OCI-M2 (cell line): ENCODE data around the gene COPZ2.
"Not testable (repeated sequence)": the region's sequence is repeated elsewhere in the genome, so short reads cannot be mapped to it uniquely, and the experiment has no call there.

Experiments used
- DNase-seq: peaks from one replicate; lab custom pipeline; 2025; ENCODE audit not compliant: unreplicated experiment; lab: John Stamatoyannopoulos, UW

COPZ2 gene

DNA sequence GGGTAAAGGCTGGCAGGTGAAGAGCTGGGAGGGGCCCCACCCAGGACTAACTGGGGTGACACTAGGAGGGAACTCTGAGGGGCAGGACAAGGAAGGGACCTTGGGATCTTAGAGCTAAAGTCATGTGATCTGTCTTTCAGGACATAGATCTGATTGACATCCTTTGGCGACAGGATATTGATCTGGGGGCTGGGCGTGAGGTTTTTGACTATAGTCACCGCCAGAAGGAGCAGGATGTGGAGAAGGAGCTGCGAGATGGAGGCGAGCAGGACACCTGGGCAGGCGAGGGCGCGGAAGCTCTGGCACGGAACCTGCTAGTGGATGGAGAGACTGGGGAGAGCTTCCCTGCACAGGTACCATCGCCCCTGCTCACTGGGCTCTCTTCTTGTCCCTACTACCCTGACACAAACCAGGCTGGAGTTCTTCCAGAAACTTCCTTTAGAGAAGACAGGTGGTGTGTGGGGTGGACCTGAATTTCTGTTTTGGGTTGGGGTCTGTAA is 18.7 kb upstream of the COPZ2 start:
- no peak for DNase-seq

DNA sequence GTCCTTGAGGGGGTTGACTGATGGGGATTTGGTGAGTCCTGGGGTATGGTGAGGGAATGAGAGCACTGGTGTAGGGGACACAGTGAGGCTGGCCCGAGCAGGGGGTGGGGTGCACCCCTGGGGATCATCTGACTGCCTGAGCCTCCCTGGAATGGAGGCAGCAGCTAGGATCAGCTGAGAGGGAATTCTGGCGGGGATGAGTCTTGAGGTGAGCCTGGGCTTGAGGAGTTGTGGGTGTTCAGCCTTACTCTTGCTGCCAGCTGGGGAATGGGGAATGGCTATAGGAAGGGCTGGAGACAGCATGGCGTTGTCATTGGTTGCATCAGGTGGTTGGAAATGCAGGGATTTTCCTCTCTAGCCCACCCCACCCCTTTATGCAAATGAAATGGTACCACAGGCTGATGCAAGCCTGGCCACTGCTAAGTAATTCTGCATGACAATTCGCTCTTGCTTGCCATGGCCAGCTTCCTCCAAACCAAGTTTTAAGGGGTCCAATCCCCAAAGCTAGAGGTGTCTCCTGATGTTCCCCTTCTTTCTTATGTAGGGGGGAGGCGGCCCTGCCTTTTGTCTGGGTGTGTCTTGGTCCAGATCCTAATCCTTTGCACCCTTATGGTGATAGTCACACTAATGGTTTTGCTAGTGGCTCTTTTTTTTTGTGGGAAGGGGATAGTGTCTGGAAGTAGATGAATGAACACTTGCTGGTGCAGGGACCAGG is 18.1 kb upstream of the COPZ2 start:
- DNase-seq, result no peak

DNA sequence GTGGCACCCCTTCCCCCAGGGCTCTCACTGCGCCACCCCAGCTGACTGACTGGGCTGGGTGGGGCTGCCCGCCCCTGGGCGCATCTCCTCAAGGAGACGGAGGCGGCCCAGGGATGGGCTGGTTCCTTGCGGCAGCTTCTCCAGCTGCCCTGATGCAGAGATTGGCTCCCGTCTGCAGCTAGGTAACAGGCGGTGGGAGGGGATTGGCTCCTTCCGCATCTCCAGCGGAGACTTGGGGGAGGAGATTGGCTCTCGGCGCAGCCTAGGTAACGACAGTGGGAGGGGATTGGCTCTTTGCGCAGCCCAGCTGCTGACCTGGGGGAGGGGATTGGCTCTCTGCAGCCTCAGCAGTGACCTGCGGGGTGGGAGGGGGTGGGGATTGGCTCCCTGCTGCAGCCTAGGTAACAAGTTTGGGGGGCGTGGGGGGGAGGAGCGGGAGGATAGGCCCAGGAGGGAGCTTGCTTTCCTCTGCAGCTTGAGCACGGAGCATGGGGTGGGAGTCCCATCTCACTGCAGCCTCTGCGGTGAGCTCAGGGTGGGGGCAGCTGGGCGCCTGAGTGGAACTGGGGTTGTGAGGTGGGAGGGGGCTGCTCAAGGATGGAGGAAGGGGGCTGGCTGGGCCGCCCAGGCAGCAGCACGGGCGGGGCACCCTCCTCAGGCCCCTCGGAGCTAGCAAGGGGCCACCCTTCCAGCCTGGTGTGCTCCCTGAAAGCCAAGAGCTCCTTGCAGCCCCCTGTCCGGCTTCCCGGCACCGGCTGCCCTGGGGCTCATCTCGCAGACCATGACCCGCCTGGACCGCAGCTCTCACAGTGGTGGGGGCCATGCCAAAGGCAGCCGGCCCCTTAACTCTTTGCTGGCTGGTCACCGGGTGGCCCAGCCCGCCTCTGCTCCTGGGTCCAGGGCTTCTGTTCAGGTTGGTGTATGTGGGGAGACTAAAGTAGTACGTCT is 16.9 kb upstream of the COPZ2 start:
- DNase-seq, result no peak

DNA sequence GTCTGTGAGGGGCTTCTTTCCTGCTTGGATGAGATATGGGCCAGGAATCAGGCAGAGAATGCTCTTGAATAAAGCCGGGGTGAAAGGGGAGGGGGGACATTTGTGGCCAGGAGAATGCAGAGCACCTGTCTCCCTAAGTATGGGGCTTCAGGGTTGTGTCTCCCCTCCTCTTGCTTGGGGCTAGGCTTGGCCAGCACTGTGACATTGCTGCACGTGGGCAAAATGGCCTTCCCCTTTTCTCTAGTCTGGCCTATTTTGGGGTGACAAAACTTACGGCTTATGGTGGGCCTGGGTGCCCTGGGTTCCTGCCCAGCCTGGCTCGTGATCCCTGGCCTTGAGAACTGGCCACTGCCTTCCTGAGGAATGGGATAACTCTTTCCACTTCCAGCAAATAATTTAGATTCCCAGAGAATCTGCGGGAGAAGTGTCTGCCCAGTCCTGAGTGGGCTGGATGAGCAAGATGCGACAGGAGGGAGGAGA is 16.2 kb upstream of the COPZ2 start:
- DNase-seq, result no peak

DNA sequence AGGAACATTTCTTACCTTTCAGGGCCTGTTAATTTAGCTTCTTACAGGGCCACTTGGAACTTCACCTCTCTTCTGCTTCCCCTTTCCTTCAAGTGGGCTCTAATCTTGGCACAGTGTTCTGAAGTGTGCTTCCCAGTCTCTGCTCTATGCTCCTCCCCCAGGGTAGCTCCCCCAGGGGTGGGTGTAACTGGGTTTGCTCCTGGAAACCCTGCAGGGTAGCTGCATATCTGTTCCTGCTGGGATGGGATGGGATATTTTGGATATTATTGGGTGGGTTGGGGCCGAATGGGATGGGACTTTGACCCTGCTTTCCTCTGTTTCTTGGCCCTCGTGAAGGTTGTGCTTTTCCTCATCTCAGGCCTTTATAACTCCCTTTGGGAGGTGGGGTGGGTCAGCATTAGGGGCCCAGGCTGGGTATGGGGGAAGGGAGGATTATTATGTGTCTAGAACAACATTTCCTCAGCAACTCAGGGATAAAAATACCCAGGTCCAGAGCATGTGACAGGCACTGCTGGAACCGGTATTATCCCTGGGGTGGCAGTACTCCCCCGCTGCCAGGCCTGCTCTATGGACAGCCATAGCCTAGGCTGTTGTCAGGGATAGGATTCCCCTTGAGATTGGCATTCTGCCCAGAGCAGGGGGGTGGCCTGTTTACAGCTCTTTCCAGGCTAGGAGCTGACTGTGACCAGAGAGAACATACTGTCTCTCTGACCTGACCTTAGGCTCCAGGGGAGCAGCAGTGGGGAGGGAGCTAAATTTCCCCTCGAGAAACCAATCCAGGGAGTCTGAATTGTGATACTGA is 15.6 kb upstream of the COPZ2 start:
- no peak for DNase-seq

DNA sequence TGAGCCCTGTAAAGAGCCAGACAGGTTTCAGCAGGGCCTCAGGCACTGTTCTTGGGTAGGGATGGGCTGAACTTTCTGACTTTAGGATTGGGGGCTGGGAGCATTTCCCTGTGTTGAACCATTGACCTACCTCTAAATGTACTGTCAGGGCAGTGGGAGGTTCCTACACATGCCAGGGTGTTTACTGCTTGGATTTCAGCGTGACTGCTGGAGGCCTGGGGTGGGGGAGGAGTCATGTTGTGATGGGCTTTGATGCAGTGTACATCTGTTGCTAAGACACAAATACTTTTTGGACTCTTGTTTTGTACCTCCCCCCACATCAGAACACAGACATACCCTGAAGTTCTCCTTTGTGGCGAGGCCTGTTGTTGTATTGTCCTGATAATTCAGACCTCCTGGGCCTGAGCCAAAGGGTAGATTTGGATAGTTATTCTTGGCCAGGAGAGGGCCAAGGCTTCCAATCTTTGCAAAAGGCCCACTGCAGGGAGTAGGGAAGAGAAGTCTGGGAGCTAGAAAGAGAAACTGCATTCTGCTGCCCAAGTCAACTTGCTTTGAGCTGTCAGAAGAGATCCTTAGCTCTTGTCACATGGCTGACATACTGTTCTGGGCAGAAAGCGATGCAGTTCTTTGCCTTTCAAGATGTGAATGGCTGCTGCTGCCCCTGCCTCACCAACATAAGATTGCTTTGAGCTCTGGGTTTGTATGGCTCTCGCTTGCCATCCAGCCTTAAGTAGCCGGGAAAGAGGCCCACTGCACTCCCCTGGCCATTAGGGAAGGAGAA is 14.3 kb upstream of the COPZ2 start:
- no peak for DNase-seq

DNA sequence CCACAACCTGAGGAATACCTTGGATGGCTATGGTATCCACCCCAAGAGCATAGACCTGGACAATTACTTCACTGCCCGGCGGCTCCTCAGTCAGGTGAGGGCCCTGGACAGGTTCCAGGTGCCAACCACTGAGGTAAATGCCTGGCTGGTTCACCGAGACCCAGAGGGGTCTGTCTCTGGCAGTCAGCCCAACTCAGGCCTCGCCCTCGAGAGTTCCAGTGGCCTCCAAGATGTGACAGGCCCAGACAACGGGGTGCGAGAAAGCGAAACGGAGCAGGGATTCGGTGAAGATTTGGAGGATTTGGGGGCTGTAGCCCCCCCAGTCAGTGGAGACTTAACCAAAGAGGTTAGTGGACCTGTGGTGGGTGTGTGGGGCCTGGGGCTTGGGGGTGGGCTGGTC is 13.7 kb upstream of the COPZ2 start:
- no peak for DNase-seq

DNA sequence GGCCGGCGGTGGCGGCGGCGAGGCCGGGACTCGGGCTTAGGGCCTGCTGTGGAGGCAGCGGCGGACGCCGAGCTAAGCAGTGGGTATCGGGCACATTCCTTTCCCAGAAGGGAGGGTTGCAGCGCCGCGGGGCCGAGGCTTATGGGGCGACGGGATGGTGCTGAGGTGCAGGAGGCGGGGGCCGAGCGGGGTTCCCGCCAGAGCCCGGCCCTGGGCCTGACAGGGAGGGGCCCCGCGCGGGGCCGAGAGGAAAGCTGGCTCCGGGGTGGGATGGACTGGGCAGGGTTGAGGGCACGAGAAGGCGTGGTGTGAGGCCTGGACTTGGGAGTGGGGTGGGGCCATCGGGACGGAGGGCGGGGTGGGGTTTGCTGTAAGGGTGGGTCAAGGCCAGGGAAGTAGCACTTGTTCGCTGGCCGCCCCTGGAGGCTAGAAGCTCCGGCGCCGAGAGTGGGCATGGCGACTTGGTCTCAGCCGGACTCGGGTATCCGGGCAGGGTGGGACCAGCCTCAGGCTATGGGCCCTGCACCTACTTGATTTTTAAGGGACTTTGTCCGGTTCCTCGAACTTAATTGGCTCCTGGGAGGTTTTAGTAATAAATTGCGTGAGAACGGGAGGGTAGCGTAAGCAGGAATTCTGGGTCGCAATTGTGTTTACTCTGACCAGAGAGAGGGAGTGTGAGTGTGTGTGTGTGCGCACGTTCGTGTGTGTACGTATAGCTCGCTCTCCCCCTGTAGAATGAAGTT is 11.0 kb upstream of the COPZ2 start:
- DNase-seq, result no peak

DNA sequence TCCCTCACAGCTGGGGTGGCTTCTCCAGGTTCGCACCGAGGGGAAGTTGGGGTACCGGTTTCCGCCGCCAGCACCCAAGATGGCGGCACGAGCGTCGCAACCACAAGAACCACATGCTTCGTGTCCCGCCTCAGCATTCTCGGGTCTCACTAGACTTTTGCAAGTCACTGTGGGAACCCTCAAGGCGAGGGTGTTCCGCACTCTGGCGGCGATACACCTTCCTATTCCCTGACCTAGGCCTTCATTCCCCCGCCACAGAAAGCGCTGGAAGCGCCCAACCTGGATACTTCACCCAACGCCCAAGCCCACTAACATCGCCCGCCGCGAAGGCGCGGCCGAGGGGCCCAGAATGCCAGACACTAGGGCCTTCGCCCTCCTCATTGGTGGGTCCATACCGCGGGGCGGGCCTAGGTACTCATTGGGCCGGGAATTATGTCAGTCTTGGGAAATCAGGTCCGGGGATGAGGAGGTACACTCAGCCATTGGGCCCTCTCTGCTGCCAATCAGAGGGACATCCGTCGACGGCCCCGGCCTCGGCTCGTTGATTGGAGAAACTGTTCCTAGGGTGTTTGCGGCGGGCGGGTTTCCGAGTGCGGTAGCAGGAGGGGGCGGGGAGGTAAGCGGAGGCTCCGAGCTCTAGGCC is 10.3 kb upstream of the COPZ2 start, which contains the start of gene NFE2L1:
Gene NFE2L1, plus strand, starts transcription at position 619 of the 643 bp plus-strand sequence. CDS start 2,760 bp downstream, outside the sequence.
- peak; percentile 87 for DNase-seq

DNA sequence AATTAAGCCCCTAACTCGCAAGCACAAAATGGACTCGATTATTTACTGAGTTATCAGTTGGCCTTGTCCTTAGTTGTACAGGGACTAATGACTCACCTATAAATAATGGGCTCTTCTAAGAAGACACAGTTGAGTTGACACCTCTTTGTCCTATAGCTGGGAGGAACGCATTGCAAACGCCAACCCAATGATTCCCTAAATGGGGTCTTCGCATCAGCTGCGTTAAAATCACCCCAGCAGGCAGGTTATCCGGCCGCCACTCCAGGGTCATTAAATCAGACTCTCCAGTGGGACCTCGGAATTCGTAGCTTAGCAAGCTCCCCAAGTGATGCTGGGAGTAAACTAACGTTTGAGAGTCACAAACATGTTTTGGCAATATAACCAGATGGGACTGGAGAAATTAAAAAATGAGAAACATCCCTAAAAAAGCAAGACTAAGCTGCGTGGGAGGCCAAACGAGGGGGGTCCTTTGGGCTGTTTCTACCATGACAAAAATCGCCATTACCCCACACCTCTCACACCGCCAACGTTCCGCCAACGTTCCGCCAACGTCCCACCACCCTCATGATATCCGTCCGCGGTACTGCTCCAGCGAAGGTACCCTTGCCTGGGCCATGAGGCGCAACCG is 9.6 kb upstream of the COPZ2 start:
- DNase-seq, result no peak

DNA sequence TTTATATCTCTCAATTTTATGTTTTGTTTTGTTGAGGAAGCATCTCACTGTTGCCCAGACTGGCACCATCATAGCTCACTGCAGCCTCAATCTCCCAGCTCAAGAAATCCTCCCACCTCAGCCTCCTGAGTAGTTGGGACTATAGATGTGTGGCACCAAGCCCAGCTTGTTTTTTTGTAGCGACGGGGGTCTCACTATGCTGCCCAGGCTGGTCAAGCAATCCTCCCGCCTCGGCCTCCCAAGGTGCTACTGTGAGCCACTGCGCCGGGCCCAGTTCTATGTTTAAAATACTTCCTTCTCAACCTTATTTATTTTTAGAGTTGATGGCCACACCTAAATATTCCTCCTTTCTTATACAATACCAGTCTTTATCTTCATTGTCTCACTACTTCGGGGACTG is 8.7 kb upstream of the COPZ2 start:
- no peak for DNase-seq

DNA sequence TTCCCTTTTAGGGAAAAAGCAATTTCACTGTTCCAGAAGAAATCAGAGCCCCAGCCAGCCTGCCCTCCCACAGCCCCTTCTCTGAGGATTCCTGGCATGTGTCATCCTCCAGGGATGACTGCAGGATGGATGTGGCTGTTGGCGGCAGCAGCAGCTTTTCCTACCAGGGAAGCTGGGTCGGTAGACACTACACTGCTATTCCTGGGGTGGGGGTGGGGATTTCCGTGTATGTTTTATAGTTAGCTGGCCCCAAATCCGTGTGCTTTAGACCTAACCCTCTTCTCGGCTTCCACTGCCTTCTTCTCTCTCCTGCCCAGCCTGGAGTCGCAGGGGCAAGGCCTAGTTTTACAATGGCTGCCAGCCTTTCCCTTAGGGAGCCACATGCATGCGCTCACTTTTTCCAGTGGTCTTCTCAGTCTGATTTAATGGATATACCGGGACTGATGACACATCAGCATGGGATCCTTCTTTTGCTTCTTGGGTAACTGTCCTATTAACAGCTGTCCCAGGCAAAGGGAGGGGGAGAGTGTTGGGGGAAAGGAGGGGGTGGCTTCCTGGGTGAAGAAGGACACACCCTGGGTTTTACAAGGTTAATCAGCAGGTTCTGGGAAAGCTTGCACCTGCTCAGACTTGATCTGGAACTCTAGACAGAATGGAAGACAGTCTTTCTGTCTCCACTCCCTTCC is 7.9 kb upstream of the COPZ2 start:
- DNase-seq, result no peak

DNA sequence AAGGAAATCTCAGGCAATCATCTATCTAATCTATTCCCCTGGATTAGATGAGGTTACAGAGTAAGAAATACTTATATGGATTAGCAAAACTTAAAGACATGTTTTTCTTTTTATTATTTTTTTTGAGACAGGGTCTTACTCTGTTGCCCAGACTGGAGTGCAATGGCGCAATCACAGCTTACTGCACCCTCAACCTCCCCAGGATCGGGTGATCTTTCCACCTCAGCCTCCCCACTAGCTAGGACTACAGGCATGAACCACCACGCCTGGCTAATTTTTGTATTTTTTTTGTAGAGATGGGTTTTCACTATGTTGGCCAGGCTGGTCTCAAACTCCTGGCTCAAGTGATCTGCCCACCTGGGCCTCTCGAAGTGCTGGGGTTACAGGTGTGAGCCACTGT is 7.3 kb upstream of the COPZ2 start:
- no peak for DNase-seq

DNA sequence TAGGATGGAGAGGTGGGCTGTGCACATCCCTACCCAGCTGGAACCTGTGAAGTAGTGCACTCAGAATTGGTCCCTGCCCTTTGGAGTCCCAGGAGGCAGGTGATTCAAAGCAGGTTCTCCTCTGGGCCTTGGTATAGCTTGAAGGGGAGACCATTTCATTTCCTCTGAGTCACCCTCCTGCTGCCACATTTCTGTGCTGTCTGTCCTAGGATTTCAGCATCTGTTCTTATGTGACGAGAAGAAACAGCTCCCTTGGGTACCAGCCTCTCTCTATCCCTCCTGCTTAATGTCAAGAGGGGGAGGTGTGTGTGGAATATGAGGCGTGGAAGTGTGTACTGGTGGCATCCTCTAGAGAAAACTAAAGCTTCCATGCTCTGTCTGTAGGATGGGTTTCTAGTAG is 5.6 kb upstream of the COPZ2 start:
- no peak for DNase-seq

DNA sequence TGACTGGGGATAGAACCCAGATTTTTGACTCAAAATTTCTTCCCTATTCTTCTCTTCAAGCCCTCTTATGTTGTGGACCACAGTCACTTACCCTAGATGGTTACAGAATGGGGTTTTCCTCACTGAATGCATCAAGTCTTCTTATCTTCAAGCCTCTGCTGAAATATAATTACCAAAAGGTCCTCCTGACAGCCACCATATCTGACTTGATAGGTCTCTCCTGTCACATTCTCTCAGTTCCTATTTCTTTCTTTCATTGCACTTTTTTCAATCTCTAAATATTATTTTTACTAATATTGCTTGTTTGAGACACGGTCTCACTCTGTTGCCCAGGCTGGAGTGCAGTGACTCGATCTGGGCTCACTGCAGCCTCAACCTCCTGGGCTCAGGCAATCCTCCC is 1.1 kb upstream of the COPZ2 start:
- no peak for DNase-seq

DNA sequence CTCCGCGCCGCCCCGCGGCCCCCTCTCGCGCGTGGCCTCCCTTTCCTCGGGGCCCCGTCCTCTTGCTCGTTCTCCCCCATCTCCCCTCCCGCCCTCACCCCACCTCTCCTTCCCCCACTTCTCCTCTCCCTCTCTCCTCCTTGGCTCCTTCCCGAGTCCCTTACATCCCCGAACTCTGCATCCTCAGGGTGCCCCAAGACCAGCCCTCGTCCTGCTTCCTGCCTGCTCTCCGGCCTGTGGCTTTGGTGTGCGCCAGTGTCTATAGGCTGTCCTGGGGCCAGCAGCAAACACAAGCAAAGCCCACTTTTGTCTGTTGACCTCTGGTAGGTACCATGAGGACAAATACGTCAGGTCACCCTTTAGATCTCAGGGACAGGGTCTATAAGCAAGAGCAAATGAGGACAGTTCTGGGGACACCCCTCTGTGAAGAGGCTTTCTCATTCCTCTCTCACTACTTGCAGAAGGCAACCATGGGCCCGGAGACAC is 284 bp upstream of the COPZ2 start:
- no peak for DNase-seq

DNA sequence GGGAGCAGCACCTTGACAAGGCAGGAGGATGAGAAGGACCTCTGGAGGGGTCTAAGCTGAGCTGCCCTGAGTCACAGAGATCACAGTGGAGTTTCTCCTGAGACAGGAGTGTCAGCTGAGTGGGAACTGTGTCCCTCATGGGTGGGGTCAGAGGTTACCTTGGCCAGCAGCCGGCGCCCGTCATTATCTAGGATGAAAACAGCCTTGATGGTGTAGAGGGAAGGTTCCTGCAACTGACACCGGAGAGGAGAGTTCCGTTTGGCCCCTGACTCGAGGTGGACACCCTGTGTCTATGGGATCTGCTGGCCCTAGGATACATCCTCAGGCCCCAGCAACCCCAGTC is 933 bp downstream of the COPZ2 start:
- no peak for DNase-seq

DNA sequence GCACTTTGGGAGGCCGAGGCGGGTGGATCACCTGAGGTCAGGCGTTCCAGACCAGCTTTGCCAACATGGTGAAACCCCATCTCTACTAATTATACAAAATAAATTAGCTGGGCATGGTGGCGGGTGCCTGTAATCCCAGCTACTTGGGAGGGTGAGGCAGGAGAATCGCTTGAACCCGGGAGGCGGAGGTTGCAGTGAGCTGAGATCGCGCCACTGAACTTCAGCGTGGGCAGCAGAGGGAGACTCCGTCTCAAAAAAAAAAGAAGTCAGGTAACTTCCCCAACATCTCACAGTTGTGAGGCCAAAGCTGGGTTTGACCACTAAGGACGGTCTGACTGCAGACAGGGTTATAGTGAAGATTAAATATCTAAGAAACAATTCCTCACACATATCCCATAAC is 2.9 kb downstream of the COPZ2 start:
- not testable (repeated sequence) for DNase-seq
